Caco-2 (cell line): Measurements from ENCODE around the gene YY2. TPM values are rescaled to one million over a fixed set of nuclear protein-coding genes. Genes with fewer than 3 reads are reported as not detected.
"Not testable (repeated sequence)": the region's sequence is repeated elsewhere in the genome, so short reads cannot be mapped to it uniquely, and the experiment has no call there.

Experiments
- BruUV-seq: library from RNA; stranded (reverse); fragments of 400-500 nt; replicated peaks from 2 replicates; lab custom pipeline; 2021; lab: Mats Ljungman, UMichigan
- CTCF ChIA-PET: fragments of 300-600 bp; sonication (Branson Sonifier 250); formaldehyde crosslinking; loops from one replicate; lab custom pipeline; 2022; ENCODE audit warnings: antibody characterized with exemption; lab: Charles Lee
- POLR2A ChIA-PET: fragments of 300-600 bp; sonication (Branson Sonifier 250); formaldehyde crosslinking; loops from one replicate; lab custom pipeline; 2022; ENCODE audit warnings: antibody characterized with exemption; lab: Charles Lee
- DNase-seq, 2 experiments: peaks; one replicate each; pipeline versions ENCODE4 v3.0.0 to v3.0.0-alpha.2; 2020 to 2022
- H3K27me3 ChIP-seq: replicated peaks from 2 replicates; pipeline ENCODE4 v1.6.0; 2011; ENCODE audit warnings: low read length; ENCODE audit not compliant: control insufficient read depth, insufficient read depth
- H3K36me3 ChIP-seq: 2 replicates; pipeline ENCODE4 v1.5.1; 2011; ENCODE audit warnings: low read length; ENCODE audit not compliant: control insufficient read depth, insufficient read depth
- H3K4me1 ChIP-seq: fragments of 250-450 bp; sonication (Bioruptor Pico); 2 replicates; pipeline ENCODE4 v1.5.1; 2020; ENCODE audit warnings: mild to moderate bottlenecking
- H3K4me3 ChIP-seq: 2 replicates; pipeline ENCODE4 v1.5.1; 2011; ENCODE audit warnings: low read depth, mild to moderate bottlenecking, control low read depth, low read length
- H3K9me3 ChIP-seq: fragments of 250-450 bp; sonication (Bioruptor Pico); 2 replicates; pipeline ENCODE4 v1.5.1; 2020; ENCODE audit warnings: mild to moderate bottlenecking, moderate library complexity
- H3K27ac Mint-ChIP-seq: one replicate; pipeline ENCODE4 v1.8.0; 2022; ENCODE audit warnings: mixed read lengths; ENCODE audit not compliant: unreplicated experiment
- H3K27me3 Mint-ChIP-seq: one replicate; pipeline ENCODE4 v1.8.0; 2022; ENCODE audit warnings: mixed read lengths; ENCODE audit not compliant: insufficient read depth, unreplicated experiment
- H3K36me3 Mint-ChIP-seq: one replicate; pipeline ENCODE4 v1.8.0; 2022; ENCODE audit warnings: mild to moderate bottlenecking, mixed read lengths; ENCODE audit not compliant: insufficient read depth, unreplicated experiment
- H3K4me1 Mint-ChIP-seq: one replicate; pipeline ENCODE4 v1.8.0; 2022; ENCODE audit warnings: low read depth, mixed read lengths; ENCODE audit not compliant: unreplicated experiment
- H3K4me3 Mint-ChIP-seq: one replicate; pipeline ENCODE4 v1.8.0; 2022; ENCODE audit warnings: mild to moderate bottlenecking, moderate library complexity, mixed read lengths; ENCODE audit not compliant: unreplicated experiment
- H3K9me3 Mint-ChIP-seq: one replicate; pipeline ENCODE4 v1.8.0; 2022; ENCODE audit warnings: mixed read lengths; ENCODE audit not compliant: unreplicated experiment
- intact Hi-C: fragments of 100-400 bp; cut with micrococcal nuclease; formaldehyde crosslinking; loops from one replicate; pipeline ENCODE4 v1.10.0; 2022; ENCODE audit not compliant: unreplicated experiment
- total RNA-seq: library from RNA; stranded (reverse); gene quantifications from 2 replicates; pipeline ENCODE4 v1.2.3, GENCODE V29; 2022
- TF ChIP-seq, protein P1 (sequence below), 2 experiments: fragments of 200-600 bp in 1 of 2; IDR thresholded peaks; 1 replicate in 1 of 2; 2 replicates in 1 of 2; pipeline versions ENCODE4 v1.5.1 to v1.8.0; 2011 to 2022; ENCODE audit warnings: antibody characterized with exemption in 1 of 2, control low read depth in 1 of 2, inconsistent platforms in 1 of 2, low read depth in 1 of 2, low read length in 1 of 2, mild to moderate bottlenecking in 1 of 2, moderate library complexity in 1 of 2; ENCODE audit not compliant: insufficient read depth in 1 of 2, severe bottlenecking in 1 of 2, unreplicated experiment in 1 of 2

The YY2 gene
- total RNA-seq, 1 experiment from 2014 or later, result 3.9 TPM

DNA sequence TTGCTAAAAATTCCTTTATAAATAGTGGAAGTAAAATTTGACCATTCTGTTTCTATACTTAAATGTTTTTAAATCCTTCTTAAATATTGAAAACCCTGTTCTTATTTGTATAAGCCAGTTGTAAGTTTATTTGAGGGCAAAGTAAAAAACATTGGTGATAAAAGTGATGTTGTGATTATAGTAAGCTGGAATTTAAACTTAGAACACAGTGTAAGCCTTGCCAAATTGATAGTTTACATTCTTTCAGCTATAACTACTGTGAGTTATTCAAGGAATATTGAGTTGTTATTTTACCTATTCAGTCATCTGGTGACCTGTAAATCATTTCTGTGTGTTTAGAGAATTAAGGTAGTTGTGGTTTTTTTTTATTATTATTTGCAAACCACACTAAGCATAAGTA, 9.6 kb downstream of the YY2 start:
- Mint-ChIP-seq H3K4me3 (no peak overlapping the region), H3K27ac (no peak overlapping the region), H3K9me3 (no peaks in the 10 kb centered on the region), H3K36me3 (peaks cover 6% of the 10 kb centered on the region), H3K4me1 (no peaks in the 10 kb centered on the region), H3K27me3 (no peaks in the 10 kb centered on the region)
- BruUV-seq, result no TSS peak
- Histone ChIP-seq H3K36me3 (no peaks in the 10 kb centered on the region), H3K9me3 (no peaks in the 10 kb centered on the region), H3K27me3 (no peaks in the 10 kb centered on the region), H3K4me1 (no peaks in the 10 kb centered on the region), H3K4me3 (no peak overlapping the region)
- TF ChIP-seq, protein P1, sequence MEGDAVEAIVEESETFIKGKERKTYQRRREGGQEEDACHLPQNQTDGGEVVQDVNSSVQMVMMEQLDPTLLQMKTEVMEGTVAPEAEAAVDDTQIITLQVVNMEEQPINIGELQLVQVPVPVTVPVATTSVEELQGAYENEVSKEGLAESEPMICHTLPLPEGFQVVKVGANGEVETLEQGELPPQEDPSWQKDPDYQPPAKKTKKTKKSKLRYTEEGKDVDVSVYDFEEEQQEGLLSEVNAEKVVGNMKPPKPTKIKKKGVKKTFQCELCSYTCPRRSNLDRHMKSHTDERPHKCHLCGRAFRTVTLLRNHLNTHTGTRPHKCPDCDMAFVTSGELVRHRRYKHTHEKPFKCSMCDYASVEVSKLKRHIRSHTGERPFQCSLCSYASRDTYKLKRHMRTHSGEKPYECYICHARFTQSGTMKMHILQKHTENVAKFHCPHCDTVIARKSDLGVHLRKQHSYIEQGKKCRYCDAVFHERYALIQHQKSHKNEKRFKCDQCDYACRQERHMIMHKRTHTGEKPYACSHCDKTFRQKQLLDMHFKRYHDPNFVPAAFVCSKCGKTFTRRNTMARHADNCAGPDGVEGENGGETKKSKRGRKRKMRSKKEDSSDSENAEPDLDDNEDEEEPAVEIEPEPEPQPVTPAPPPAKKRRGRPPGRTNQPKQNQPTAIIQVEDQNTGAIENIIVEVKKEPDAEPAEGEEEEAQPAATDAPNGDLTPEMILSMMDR (IDR thresholded peaks at IDR 0.05; ENCODE audit: insufficient read depth in 1 of 2, low read depth in 1 of 2, low read length in 1 of 2, severe bottlenecking in 1 of 2, unreplicated experiment in 1 of 2), result no peak
- DNase-seq, result no peak
- ChIA-PET POLR2A (no interaction called here), CTCF (no interaction called here)
- intact Hi-C loops, result no loop called here

GRCh38 chrX:21870494-21870893, 14.7 kb downstream of the YY2 start:
- CTCF ChIA-PET, result no interaction called here
- no peak overlapping the region for H3K4me3 Mint-ChIP-seq

DNA sequence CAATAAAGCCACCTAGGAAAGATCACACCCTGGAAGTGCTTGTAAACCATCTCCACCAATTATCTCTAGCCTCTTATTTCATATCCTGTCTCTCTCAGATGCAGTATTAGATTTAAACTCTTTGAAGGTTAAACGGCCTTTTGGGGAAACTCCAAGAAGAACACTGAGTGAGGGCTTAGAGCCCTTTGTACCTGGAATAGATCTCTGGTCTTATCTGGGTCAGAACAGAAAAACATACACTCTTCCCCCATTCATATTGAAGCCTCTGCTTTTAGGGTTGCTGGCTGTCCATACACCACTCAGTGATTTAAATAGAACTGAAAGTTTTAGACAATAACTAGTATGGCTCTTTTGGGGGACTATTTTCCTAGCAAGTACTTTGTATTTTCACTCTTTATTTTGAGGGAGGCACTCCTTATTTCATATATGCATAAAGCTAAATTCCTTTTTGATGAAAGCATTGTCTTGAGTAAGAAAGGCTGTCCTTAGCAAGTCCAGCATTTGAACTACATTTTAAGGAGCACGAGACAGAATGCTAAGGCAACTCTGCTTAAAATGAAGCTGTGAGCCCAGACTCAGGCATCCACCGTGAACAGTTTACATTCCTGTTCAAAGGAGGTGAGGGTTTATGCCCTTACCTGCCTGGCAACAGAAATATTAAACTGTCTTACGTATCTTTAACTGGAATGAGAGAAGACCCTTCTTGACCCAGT, 17.4 kb downstream of the YY2 start:
- ChIA-PET CTCF (no interaction called here), POLR2A (no interaction called here)
- Mint-ChIP-seq H3K4me1 (no peaks in the 10 kb centered on the region), H3K27ac (no peak overlapping the region), H3K9me3 (no peaks in the 10 kb centered on the region), H3K27me3 (no peaks in the 10 kb centered on the region), H3K4me3 (no peak overlapping the region), H3K36me3 (peaks cover 5% of the 10 kb centered on the region)
- Histone ChIP-seq H3K4me3 (no peak overlapping the region), H3K27me3 (no peaks in the 10 kb centered on the region), H3K36me3 (no peaks in the 10 kb centered on the region), H3K4me1 (no peaks in the 10 kb centered on the region), H3K9me3 (no peaks in the 10 kb centered on the region)
- TF ChIP-seq, protein P1 (IDR thresholded peaks at IDR 0.05; ENCODE audit: insufficient read depth in 1 of 2, low read depth in 1 of 2, low read length in 1 of 2, severe bottlenecking in 1 of 2, unreplicated experiment in 1 of 2), result no peak
- intact Hi-C loops, result no loop called here
- BruUV-seq, result no TSS peak
- no peak for DNase-seq

More at GRCh38 chrX:21870494-21870893, 14.7 kb downstream of the YY2 start:
- no peaks in the 10 kb centered on the region for H3K27me3 ChIP-seq
- peaks cover 6% of the 10 kb centered on the region for H3K36me3 Mint-ChIP-seq
- no peaks in the 10 kb centered on the region for H3K4me1 ChIP-seq
- BruUV-seq, result no TSS peak
- H3K9me3 Mint-ChIP-seq, result no peaks in the 10 kb centered on the region
- H3K4me1 Mint-ChIP-seq, result no peaks in the 10 kb centered on the region
- no peaks in the 10 kb centered on the region for H3K27me3 Mint-ChIP-seq
- no peak overlapping the region for H3K4me3 ChIP-seq
- TF ChIP-seq, protein P1 (IDR thresholded peaks at IDR 0.05; ENCODE audit: insufficient read depth in 1 of 2, low read depth in 1 of 2, low read length in 1 of 2, severe bottlenecking in 1 of 2, unreplicated experiment in 1 of 2), result no peak
- no peaks in the 10 kb centered on the region for H3K9me3 ChIP-seq
- no peak overlapping the region for H3K27ac Mint-ChIP-seq
- intact Hi-C loops, result no loop called here
- DNase-seq, result no peak
- POLR2A ChIA-PET, result no interaction called here
- H3K36me3 ChIP-seq, result no peaks in the 10 kb centered on the region

GRCh38 chrX:21874182-21874581, 18.4 kb downstream of the YY2 start:
- DNase-seq, H3K9me3 ChIP-seq, H3K27ac Mint-ChIP-seq, H3K36me3 ChIP-seq, H3K36me3 Mint-ChIP-seq, H3K9me3 Mint-ChIP-seq, intact Hi-C loops, H3K4me1 ChIP-seq, H3K4me3 Mint-ChIP-seq, H3K27me3 ChIP-seq, BruUV-seq, H3K4me3 ChIP-seq, CTCF ChIA-PET, H3K4me1 Mint-ChIP-seq, H3K27me3 Mint-ChIP-seq, POLR2A ChIA-PET: not testable (repeated sequence)
